Stimulated activated CD8-positive, alpha-beta memory T cell treated with anti-CD3 and anti-CD28 coated beads, Interleukin-15, amount 100 ng/mL, for 1 hour (primary cell): ENCODE data around the gene ADGRL3.
"Not testable (repeated sequence)": the region's sequence is repeated elsewhere in the genome, so short reads cannot be mapped to it uniquely, and the experiment has no call there.

Source experiments
- DNase-seq: peaks from one replicate; pipeline ENCODE4 v3.0.0-alpha.2; 2020; ENCODE audit warnings: low read depth

The ADGRL3 gene

DNA sequence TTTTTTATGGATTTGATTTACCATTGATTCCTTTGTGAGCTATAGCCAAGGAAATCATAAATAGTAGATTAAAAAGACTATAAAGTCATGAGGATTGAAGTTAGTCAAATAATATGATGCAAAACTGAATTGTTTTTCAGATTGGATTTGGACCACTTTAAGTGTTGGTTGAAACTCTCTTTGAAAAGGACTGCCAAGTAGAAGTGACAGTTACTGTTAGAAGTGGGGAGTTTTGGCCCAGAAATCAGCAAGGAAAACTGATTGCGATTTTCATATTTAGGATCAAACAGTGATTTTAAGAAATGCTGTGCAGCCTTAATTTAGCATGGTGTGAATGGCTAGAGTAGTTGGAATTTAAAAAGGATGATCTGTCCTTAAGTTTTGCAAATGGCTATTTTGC lies 4.9 kb downstream of the ADGRL3 start:
- no peak for DNase-seq

DNA sequence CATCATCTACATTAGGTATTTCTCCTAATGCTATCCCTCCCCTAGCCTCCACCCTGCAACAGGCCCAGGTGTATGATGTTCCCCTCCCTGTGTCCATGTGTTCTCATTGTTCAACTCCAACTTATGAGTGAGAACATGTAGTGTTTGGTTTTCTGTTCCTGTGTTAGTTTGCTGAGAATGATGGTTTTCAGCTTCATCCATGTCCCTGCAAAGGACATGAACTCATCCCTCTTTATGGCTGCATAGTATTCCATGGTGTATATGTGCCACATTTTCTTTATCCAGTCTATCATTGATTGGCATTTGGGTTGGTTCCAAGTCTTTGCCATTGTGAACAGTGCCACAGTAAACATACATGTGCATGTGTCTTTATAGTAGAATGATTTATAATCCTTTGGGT lies 7.0 kb downstream of the ADGRL3 start:
- not testable (repeated sequence) for DNase-seq

GRCh38 chr4:61210186-61210939 lies 10.2 kb downstream of the ADGRL3 start:
- DNase-seq, result no peak

DNA sequence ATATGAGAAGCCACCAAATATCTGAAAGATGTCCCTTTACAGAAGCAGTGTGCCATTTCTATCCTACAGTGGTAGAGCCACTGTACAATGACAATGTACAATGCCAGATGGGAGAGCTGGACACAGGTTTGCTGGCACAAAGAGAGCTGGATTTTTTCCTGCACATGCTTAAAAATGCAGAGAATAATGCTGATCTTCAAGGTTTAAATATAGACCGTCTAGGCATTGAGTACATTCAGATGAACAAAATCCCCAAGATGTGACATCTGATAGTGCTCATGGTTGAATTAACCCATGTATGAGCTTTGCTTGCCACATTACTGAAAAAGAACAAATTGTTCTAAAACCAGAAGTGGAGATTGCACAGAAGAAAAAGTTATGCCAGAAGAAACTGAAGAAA lies 11.7 kb downstream of the ADGRL3 start:
- no peak for DNase-seq

GRCh38 chr4:61212788-61213187 lies 12.7 kb downstream of the ADGRL3 start:
- DNase-seq, result no peak

- DNase-seq, result no peak
These were observed 14.6 kb downstream of the ADGRL3 start for GRCh38 chr4:61214680-61215079.

GRCh38 chr4:61217222-61217621 lies 17.1 kb downstream of the ADGRL3 start:
- DNase-seq, result no peak

DNA sequence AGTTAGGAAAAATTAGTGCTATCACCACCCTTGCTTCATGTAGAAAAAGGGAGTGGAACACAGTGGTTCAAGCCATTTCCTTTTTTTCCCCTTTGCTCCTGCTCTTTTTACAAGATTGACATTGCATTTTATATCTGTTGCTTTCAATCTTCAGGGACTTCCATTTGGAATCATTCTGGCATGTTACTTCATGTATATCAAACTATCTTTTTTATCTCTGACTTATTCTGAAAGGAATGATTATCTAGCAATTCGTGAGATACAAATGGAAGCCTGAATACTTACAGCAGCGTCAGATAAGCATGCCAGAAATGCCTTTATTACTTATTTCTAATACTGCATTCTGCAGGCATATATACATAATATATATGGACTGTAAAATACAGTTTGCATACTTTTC lies 20.4 kb downstream of the ADGRL3 start:
- no peak for DNase-seq

DNA sequence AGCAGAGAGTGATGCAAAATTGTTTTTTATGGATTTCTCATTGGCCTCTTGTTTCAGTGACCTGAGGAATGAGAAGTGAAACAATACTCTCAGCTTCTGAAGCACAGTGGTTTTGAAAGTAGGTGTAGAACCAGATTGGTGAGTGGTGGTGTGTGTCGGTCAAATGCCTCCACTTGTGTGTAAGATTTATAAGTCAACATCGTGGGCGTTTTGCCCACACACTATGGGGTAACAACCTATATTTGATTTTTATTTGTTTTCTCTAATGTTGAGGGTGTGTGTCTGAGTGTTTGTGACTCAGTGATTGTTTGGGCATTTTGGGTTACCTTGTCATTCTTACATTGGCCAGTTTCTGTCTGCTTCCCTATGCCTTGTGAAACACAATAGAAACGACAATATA lies 23.3 kb downstream of the ADGRL3 start:
- DNase-seq, result no peak

- no peak for DNase-seq
These were observed 24.4 kb downstream of the ADGRL3 start for GRCh38 chr4:61224573-61224972.

GRCh38 chr4:61225656-61226055 lies 25.5 kb downstream of the ADGRL3 start:
- no peak for DNase-seq

- DNase-seq, result no peak
These were observed 31.3 kb downstream of the ADGRL3 start for GRCh38 chr4:61231421-61231820.

GRCh38 chr4:61239250-61239649 lies 39.1 kb downstream of the ADGRL3 start:
- DNase-seq, result no peak

- DNase-seq, result no peak
These were observed 43.8 kb downstream of the ADGRL3 start for GRCh38 chr4:61243962-61244361.

GRCh38 chr4:61245069-61245714 lies 45.1 kb downstream of the ADGRL3 start:
- no peak for DNase-seq

DNA sequence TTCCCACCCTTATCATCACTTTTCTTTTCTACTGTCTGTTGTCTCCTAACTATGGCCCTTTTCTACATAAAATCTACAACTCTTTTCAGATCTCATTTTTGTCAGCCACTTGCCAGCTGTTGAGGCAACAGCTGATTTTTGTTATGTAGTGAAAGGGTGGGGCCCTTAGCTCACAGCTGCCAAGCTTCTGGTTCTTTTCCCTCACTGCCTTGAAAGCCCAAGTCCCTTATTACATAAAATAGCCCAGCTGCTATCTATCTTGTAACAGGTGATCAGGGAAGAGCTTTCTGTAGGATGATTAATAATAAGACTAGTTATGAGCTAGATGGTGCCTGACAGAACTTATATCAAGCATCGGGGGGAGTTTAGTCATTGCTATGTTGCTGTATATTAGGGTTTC lies 45.9 kb downstream of the ADGRL3 start:
- DNase-seq, result no peak

- no peak for DNase-seq
These were observed 48.6 kb downstream of the ADGRL3 start for GRCh38 chr4:61248705-61249104.

DNA sequence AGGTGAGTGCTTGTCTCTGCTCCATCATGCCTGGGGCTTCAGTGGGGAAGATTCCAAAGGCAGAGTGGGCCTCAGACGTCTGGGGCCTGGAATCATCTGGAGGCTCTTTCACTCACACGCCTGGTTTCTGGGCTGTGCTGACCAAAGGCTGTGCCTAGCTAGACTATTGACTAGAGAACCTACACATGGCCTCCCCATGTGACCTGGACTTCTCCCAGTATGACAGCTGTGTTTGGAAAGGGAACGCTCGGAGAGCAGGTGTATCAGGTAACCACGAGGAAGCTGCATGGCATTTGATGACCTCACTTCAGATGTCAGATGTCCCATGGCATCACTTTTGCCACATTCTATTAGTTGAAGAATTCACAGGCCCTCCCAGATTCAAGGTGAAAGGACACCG lies 51.0 kb downstream of the ADGRL3 start:
- no peak for DNase-seq

- DNase-seq, result no peak
These were observed 54.3 kb downstream of the ADGRL3 start for GRCh38 chr4:61254406-61254805.

- no peak for DNase-seq
These were observed 73.1 kb downstream of the ADGRL3 start for GRCh38 chr4:61273233-61273632.

GRCh38 chr4:61274286-61274685 lies 74.2 kb downstream of the ADGRL3 start:
- no peak for DNase-seq

- no peak for DNase-seq
These were observed 75.1 kb downstream of the ADGRL3 start for GRCh38 chr4:61275241-61275640.

- no peak for DNase-seq
These were observed 75.9 kb downstream of the ADGRL3 start for GRCh38 chr4:61276029-61276428.
